HG03060 (cell line): ENCODE measurements around the gene LORICRIN.

Source experiments
- ATAC-seq: cut with Tn5 transposase; IDR thresholded peaks from one replicate; pipeline ENCODE4 v1.9.1; 2021; ENCODE audit warnings: low read depth, moderate number of reproducible peaks; ENCODE audit not compliant: unreplicated experiment

LORICRIN gene

DNA sequence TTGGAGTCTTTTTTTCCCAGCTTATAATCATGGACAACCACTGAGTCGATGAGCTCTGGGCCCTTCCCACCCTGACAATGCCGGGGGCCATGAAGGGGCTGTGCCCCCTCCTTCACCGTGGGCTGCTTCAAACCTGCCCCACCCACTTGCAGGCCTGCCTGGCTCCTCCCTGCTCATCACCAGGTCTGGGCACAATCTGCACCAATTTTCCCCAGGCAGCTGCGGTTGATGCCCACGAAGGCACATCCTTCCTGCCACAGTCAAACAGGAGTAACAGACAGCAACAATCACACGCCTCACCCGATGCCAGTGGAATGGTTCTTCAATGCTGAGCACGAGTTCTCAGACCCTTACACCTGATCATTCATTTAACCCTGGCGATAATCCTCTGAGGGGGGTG lies 34.4 kb downstream of the LORICRIN start:
- ATAC-seq = no peak

DNA sequence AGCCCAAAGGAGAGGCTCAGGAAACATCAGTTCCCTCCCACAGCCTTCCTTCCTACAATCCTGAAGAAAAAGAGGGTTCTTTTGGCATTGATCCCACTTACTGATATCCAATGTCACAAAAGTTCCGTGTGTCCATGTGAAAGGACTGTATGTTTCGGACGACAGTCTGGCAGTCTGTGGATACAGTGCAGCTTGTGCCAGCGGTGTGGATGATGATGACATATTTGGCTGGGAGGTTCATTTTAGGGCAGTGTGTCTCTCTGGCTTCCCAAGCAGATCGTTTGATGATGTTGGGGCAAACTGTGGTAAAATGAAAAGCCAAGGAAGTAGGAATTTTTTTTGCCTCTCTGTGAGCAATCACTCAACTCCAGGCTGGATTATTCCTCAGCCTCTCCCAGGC lies 42.8 kb downstream of the LORICRIN start:
- ATAC-seq = no peak

GRCh38 chr1:153305682-153306081 lies 46.2 kb downstream of the LORICRIN start:
- no peak for ATAC-seq

DNA sequence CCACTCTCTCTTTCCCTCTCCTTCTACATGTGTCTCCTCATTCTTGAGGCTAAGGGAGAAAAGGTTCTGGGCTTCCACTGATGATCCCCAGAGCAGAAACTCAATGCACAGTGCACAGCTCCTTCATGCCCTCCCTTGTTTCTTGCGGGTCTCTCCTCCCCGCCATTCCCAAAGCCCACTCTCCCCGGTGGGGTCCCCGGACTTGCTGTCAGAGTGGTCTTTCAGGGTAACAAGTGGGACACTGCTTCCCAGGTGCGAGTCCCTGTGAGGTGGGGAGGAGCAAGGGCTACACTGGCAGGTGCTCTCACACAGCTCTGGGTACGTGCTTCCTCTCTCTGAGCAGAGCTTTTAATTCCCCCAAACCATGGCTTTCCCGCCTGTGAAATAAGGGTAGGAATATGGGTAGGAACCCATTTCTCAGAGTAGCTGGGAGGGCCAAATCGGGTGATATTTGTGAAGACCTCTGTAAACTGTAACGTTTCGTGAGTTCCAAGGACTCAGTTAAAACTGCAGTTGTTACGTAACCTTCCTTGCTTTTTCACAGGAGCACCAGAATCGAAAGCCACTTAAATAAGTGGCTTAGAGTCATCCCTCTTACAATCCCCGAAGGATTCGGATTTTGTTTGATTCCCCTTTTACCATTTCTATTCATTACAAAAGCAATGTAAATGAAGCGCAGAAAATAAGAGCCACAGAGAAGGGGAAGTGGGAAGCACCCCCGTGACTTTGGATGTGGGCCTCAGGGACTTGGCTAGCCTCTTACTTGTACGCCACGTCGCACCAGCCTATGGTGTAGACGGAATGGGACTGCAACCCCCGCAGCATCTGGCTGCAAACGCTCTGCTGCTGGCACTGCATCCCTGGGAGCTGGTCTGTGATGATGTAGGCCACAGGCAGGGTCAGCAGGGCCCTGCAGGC lies 47.1 kb downstream of the LORICRIN start:
- ATAC-seq = no peak

- ATAC-seq = no peak
Measured at GRCh38 chr1:153307221-153307600, 47.7 kb downstream of the LORICRIN start.

DNA sequence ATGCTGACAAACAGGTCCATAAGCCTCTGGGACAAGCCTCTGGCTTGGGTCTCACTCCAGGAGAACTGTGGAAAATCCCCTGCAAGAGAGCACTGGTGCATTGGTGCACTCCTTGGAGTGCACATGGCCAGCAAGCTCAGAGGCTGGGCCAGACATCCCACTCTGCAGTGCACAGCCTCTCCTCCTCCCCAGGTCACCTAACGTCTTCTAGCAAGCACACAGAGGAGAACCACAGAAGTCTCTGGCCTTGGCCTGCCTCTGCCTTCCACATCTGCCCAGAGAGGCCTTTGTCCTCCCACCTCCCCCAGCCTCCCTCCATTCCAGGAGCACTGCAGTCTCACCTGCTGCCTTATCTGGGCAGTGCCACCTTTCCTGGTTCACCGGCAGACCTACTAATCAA lies 49.1 kb downstream of the LORICRIN start:
- no peak for ATAC-seq

- ATAC-seq = no peak
Measured at GRCh38 chr1:153309441-153309840, 50.0 kb downstream of the LORICRIN start.

DNA sequence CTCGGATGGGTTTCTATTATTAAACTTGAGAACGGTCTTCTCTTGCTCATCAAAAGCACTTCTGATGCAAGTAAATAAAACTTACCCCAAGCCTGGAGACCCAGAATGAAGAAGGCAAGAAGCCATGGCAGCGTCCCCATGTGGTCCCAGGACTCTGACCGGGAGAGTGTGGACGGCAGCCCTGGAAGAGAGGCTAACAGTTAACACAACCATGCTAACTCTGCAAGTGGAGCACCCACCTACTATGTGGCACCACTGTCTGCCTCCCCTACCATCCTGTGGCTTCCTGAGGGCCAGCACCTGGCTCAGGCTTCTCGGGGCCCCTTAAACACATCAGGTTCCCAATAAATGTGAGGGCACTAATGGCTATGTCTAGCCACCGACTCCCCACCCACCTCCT lies 51.0 kb downstream of the LORICRIN start:
- ATAC-seq = no peak
